GM04503 (cell line): ENCODE results near the gene GAD2.

Experiments
- DNase-seq: peaks from one replicate; pipeline ENCODE4 v3.0.0-alpha.2; 2012; ENCODE audit warnings: low read depth

Gene GAD2

DNA sequence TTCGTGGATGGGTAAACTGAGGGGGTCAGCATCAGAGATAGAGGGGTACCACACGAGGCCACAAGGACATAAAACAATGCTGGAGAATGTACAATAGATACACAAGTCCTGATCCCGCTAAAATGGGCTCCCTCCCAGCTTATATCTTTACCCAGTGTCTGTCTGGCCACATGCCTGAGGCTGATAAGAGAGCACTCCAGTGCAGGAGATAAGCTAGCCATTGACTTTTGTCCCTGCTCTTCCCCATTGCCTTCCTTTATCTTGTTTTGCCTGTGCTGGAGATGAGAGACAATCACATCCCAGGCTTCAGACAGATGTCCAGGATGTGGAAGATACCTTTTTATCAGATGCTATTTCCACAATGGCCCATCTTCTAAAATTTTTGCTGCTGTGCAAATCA, 6.0 kb downstream of the GAD2 start:
- DNase-seq = no peak

DNA sequence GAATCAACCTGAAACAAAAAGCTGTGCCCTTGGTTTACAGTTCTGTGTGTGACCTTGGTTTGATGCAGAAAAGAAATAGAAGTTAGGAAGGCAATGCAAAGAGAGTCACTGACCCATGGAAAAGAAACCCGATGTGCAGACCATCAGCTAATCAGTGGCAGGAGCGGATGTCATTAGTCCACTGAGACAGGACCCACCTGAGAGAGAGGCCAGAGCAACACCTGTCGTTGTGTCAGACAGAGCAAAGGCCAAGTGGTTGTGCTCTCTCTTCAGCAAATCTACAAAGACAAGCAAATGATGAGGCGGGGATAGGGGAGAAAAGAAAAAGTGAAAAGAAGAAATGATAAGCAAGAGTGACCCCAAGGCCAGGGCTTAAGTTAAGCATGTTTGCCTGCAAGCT, 8.7 kb downstream of the GAD2 start:
- no peak for DNase-seq

DNA sequence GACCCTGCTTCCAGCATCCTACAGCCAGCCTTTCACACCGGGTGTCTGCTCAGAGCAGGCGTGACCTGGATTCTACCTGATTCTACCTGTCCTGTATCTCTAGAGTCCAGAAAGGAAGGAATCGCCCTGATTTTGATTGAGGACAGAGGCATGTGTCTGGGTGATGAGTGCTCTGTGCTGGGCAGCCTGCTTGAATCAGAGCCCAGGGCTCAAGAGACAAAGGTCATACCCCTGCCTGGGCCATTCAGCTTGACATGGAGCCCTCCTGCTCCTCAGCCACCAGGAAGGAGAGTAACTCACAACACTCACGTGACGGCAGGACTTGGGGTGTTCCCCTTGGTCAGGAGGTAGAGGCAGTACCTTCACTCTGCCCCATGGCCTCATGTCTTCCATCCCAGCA, 11.2 kb downstream of the GAD2 start:
- DNase-seq = no peak

DNA sequence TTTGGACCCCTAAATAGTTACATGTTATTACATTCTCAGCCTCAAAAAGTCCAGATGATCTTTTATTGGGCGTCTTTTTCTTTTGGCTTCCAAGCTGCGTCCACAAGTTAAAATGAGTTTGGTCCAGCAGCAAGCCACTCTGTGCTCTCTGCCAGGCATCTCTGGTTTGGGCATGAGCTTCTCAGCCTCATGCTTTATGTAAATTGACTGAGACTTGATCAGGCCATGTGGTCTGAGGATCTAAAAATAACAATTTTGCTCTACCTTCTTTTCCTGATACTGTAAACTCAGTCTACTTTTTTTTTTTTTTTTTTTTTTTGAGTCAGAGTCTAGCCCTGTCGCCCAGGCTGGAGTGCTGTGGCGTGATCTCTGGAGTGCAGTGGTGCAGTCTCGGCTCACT, 15.6 kb downstream of the GAD2 start:
- DNase-seq = no peak

DNA sequence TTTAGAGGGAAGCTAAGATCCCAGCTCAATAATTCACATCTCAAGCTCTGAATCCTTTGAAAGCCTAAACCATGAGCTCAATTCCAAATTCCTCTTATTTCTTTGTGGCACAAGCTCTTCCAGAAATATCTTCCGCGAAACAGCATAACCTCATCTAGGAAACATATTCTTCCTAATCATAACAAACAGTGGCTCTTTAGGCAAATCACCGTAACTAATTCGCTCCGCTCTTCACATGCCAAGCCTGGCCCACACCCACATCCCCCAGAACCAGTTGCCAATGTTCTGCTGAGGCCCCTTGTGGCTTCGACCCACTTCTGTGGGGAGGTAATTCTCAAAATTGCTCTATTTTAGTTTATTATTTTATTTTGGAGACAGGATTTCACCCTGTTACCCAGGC, 19.2 kb downstream of the GAD2 start:
- DNase-seq = no peak

DNA sequence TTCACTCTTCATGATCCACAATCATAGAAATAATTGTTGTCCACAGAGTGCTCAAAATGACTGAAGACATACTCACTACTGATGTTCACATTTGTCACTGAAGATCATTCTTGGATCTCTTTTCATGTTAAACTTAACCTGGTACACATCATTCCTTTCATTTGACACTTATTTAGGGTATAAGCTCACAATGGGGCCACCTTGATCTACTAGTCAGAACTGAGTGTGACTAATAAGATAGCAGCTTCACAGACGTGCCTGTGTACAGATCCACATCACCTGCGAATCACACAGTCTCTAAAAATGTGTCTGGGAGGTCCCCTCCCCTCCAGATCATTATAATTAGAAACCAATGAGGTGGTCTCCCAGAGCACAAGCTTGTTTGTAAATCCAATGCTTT, 21.8 kb downstream of the GAD2 start:
- DNase-seq = no peak

DNA sequence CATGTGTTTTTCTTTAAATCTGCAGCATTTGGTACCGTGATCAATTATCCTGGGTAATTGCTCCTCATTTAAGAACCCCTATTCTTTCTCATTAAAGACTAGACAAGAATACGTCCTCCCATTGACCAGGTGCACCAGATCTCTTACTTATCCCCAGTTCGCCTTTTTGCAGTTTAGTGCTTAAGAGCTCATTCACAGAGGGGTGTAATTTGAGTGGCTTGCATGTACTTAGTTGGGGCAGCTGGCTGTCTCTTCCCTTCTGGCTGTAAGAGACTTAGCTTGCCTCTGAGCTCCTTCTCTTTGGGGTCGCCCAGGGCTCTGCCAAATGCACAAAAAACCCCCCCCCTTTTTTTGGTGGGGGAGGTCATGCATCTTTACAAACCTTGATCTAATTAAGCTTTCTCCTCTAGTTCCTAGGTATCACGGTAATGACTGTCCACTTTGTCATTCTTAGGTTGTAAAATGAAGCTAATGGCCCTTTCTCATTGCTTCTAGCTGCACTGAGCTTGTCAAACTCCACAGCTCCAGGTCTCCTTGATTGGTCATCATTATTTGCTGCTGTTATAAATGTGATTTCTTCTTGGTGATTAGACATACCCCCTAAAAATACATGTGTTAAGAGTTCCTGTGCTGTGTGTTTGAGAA, 26.3 kb downstream of the GAD2 start:
- no peak for DNase-seq

DNA sequence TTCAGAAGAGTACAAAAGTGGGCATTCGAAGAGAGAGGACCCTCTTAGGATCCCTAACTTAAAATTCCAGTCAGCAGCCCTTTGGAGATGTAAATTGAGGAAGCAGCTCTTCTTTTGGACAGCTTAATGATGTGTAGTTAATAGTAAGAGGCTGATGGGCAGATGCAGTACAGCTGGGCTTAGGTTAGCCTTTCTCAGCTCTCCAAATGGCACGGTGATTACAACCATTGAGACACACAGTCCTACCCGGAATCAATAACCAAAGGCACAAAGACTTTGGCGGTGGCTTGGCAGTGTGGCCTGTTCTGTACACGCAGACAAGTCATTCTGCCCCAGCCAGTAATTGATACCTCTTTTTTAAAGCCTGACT, 26.8 kb downstream of the GAD2 start:
- no peak for DNase-seq

DNA sequence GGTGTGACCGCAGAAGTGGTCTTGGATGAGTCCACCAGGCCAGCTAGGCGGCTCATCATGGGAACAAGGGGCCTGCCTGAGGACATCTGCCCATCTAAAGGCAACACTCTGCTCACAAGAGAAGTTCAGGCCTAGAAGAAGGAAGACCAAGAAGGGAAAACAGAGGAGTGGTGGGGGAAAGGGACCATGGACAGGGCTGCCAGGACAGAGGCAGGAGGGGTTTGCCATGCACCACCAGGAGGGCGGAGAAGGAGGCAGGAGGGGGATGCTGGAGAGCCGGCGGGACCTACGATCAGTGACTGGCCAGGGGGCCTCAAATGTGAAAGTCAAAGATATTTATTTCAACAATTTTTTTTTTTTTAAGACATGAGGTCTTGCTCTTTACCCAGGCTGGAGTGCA, 33.1 kb downstream of the GAD2 start:
- no peak for DNase-seq

DNA sequence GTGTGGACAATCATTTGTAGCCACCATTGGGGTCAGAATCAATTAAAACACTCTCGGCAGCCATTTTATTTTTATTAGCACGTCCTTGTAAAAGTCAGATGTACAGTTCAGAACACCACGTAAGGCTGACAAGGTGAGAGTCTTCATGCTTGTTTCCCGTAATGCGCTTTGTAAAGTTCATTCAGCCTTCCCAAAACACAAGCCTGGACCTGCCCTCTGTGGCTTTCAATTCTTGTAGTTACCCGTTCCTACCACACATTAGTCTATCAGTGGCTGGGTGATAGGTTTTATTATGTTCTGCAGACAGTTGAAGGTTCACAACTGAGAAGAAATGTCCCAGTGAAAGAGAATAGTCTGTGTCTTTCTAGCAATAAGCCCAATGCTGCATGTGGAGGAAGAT, 35.4 kb downstream of the GAD2 start:
- no peak for DNase-seq

DNA sequence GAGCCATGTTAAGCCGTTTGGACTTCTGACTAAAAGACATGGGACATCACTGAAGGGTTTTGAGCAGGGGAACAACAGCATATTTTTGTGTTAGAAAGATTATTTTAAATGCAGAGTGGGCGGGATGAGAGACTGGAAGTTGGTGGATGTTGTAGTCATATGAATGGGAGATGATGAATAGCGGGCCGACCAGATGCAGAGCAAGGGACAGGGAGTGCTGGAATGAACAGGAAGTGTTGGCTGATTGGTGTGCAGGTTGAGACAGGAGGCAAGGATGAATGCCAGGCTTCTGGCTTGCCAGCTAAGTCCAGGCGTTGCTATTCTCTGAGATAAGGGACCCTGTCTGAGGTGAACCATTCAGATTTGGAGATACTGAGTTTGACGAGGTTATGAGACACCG, 38.0 kb downstream of the GAD2 start:
- DNase-seq = no peak

DNA sequence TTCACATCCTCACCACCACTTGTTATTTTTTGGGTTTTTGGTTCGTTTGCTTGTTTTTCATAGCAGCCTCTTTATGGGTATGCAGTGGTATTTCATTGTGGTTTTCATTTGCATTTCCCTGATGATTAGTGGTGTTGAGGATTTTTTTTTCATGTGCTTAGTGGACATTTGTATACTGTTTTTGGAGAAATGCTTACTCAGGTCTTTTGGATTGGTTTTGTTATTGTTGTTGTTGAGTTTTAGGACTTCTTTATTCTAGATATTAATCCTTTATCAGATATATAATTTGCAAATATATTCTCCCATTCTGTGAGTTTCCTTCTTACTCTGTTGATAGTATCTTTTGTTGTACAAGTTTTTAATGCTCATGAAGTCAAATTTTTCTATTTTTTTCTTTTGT, 42.8 kb downstream of the GAD2 start:
- no peak for DNase-seq

DNA sequence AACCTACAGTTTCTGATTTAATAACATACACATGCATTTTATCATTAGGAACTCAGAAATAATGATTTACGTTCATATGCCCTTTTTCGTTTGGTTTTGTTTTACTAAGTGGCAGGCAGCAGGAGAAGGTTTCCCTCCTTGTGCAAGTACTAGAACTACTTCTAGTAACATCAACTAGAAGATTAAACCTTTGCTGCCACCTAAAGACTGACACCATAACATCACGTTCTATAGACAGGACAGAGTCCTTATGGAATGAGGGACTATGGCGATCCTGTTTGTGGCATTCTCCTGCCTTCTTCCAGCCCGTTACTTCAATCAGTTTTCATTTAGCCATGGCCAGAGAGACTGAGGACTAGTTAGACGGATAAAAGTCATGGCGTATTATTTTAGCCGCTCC, 53.2 kb downstream of the GAD2 start:
- DNase-seq = no peak

DNA sequence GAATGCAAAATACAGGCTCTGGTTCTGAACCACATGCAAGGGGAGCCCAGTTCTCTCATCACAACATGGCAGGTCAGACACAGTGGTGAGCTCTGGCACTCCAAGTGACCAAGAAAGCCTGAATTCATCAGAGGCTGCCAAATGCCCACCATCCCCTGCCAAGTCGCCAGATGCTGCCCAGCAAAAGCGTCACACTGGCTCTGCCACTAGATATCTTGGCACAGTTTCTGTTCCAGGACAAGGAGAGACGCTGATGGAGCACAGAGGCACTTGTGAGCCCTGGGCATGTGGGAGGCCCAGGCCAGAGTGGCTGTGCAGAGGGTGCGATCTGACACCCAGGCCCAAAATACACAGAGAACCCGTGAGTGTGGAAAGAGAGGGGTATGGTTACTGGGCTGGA, 57.8 kb downstream of the GAD2 start:
- no peak for DNase-seq

DNA sequence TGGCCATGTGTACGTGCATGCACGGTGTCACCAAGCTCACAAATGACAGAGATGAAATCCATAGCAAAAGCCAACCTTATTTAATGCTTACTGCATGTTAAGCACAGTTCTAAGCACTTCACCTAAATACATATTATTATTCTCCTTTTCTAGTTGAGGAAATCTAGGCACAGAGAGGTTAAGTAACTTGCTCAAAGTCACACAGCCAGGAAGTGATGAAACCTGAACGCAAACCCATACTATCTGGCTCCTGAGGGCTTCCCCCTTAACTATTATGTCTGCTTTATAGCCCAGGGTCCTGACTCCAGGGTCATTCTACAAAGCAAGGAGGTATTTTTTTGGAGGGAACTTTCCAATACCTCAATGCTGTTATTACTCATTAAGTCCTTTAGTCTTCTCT, 61.7 kb downstream of the GAD2 start:
- DNase-seq = no peak

DNA sequence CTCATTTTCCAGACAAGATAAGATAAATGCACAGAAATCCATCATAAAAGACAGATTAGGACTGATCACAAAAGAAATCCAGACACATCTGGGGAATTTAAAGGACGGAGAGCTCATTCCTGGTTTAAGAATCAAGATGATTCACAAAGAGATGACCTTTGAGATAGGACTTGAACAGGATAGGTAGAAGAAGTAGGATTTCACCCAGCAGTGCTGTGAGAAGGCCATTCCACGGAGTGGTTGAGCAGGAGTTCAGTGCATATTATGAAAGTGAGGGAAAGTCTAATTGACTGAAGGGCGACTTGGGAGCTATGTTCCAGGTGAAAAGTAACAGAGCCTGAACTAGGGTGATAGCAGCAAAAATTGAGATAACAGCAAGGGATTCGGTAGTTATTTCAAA, 73.7 kb downstream of the GAD2 start:
- DNase-seq = no peak

DNA sequence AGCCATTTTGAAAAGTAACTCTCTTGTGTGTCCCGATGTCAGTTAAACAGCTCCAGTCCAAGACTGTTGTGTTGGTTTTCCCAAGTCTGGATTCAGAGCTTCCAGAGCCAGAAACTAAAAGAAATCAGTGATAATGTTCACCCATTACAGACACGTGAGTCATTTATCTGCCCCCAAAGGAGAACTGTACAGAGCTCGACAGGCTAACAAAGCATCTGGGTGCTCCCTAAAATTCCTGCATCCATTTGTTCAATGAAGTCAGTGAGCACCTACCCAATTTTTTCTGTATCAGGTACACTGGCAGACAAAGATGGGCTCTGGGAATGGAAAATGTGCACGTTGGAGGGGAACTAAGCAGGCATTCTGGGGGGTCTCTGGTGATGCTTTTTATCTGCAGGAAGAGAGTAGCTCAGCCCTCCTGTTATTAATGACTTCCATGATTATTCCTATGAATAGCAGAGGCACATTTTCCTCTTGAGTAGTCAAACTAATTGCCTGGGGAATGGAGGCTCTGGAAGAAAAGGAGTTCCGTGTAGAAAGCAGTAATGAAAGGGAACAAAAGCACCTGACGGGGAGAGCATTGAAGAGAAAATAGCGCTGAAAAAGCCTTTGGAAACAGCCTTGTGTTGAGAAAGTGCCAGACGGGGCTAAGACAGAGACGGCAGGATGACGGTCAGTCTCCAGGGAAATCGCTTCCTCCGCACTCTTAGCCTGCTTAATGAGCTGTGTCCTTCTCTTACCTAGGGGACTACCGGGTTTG, 75.3 kb downstream of the GAD2 start:
- DNase-seq = no peak

DNA sequence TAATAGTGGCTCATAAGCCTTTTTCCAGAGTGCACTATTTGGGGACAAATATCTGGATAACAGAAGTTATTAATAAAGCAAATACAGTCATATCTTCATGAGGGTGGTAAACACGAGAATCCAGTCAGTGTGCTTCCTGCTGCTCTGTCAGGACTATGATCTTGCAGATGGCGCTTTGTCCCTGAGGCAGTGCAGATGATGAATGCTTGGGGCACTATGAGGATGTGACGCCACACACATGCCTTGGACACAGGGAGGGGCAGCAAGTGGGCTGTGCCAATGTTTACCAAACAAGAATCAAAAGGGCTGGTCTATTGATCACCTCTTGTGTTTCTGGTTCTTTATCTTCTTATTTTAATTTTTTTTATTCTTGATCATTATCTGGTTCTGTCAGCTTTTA, 79.8 kb downstream of the GAD2 start:
- DNase-seq = no peak

DNA sequence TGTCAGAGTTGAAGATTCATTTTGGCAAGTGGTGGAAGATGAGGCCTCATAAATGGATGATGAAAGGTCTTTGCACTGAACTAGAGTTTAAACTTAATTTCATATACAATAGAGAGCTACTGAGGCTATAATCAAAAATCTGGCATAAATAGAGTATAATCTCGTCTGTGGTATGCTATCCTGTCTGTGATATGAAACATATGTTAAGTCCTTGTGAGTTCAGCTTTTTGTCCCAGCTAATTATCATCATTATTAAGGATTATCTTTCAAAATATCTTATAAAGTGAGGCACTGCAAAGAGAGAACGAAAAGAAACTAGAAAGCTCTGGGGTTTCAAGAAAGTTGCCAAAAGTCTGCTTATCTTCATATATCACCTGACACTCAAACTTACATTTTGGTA, 83.4 kb downstream of the GAD2 start:
- DNase-seq = no peak

DNA sequence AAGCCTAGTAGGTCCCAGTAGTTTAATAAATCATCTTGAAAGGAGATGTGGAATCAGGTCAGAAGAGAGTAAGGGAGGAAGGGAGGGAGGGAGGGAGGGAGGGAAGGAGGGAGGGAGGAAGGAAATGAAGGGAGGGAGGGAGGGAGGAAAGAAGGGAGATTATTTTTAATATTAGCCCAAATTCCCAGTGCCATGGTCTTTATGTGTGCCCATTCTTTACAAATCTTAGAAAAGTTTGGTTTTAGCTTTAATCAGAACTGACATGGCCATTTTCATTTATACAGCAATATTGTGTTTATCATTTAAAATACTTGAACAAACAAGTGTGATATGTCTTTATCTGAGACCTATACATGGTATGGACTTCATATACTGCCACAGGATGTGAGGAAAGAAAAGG, 86.8 kb downstream of the GAD2 start:
- DNase-seq = no peak

DNA sequence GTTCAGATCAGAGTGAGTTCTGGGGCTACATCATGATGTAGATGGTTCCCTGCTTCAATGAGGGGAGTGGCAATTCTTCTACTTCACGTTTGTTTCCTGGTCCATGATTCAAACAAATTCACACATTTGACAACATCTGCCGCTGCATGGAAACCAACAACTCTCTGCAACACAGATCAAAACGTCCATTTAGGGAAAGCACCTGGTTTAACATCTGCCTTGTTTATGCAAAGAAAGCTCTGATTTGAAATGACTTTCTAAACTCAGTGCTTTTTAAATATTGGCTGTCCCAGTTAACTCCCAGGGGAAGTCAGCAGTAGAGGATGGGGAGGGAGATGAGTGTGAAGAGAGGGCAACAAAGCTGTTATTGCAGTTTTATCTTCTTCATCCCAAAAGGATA, 93.8 kb downstream of the GAD2 start:
- DNase-seq = no peak

DNA sequence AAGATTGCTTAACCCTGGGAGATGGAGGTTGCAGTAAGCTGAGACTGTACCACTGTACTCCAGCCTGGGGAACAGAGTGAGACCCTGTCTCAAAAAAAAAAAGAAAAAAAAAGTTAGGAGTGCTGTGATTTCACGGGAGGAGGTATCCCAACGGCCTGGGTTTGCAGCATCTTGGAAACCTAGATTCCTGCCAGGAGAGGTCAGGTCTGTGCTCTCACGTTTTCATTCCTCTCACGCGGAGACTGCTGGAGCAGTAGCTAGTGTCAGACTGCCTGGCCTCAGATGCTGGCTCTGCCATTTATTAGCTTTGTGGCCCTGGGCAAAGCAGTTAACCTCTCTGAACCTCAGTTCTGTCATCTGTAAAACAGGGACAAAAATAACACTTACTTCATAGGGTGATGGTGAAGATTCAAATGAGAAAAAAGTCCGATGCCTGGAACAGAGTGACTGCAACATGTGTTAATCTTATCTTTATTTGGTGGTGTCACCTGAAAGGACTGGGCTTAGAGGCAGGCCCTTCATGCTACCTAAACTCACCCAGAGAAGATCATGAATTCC, 94.9 kb downstream of the GAD2 start:
- DNase-seq = no peak

DNA sequence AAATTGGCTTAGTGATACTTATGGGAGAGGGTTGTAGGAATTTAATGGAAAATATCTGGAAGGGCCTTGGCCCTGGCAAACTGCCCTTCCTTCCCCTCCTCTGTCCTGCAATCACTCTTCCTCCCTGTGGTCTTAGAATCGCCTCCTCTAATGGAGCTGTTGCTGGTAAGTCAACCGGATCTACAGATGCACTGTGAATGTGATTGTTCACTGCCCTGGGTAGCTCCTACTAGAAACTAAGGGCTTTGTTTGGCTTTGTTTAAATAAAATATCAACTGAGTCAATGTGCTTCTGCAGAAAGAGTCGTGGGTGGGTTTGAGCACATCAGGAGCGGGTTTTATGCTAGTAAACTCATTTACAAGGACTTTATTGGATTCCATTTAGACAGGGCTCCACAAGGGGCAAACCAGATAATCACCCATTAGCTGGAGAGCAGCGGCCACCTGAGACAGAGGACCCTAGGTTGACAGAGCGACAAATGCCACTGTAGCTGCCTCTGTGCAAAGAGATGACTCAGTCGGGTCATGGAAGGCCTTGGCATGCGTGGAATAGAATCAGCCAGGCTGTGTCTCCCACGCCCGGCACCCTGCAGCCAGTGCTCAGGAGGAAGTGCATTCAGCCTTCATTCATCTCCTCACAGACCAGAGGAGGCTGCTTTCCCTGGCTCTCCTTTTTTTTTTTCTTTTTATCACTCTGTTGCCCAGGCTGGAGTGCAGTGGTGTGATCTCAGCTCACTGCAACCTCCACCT, 97.9 kb downstream of the GAD2 start:
- no peak for DNase-seq
